GM19193 (cell line): ENCODE data around the gene METTL6.

Experiments used
- POLR2A ChIP-seq: IDR thresholded peaks from 4 replicates; pipeline ENCODE4 v1.6.1; 2011; ENCODE audit not compliant: insufficient read depth, insufficient read length; ENCODE audit errors: extremely low read depth

The METTL6 gene

DNA sequence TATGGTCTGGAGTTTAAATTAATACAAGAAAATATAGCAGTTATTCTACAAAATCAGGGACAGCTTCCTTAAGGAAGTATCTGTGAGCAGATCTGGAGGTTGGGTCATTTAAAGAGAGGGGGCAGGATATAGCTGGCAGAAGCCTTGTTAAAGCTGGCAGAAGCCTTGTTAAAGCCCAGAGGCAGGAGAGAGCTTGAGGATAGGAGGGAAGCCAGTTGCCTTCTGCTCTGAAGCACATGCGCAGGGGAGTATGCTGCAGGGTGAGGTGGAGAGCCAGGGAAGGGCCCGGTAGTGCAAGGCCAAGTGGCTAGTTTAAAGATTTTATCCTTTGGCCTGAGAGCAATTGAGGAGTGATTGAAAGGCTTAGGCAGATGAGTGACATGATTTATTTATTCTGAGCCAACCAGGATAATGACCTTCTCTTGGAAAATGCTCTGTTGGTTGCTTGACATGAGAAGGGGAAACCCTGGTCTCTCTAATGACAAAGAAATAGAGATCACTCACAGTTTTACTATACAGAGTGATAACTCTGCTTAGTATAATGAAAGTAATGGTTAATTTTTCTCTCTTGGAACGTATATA, 4.0 kb upstream of the METTL6 start:
- no peak for TF ChIP-seq POLR2A

DNA sequence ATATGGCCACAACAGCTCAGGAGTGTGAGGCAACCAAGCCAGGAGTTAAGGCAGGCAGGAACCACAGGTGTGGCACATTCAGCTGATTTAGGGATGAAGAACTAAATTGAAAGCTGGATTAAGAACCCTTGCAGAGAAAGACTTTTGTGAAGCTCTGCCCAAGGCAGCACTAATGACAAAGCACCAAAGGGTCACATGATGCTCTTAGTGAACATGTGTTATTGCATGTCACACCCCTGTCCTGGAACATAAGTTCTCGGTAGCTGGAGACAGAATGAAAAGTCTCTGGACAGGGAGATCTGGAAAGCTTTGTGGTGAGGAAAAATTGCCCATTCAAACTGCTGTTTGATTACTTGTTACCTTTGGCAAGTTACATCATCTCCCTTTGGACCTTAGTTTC, 3.3 kb upstream of the METTL6 start:
- no peak for TF ChIP-seq POLR2A

DNA sequence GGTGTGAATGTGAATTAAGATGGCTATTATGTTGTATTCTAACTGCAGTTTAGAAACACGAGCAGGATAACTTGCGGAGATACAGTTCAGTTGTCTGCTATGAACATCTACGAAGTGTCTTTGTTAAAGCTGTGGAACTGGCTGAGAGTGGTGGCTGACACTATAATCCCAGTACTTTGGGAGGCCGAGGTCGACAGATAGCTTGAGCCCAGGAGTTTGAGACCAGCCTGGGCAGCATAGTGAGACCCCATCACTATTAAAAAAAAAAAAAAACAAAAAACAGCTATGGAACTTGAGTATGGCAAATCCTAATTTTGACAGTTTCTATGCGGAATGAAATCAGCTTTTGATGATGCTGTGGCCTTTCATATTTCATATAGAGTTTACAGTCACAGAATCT, 1.7 kb upstream of the METTL6 start:
- TF ChIP-seq POLR2A: no peak

DNA sequence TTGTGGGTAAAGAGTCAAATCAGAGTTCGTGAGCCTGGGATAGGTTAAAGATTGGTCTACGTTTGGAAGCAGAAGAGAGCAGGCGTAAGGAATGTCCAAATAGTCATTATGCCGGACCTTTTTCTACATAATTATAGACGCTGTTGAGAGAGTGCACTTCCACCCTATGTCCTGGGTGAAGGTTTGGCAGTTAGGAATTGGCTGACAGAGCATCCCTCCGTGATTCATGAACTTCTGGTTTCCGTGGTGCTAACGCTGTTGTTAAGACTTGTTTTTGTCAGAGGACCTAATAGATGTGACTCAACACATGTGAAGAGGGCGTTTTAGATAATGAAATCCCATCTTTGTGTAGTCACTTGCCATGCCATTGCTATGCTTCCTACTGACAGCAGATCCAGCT, 1.2 kb upstream of the METTL6 start:
- no peak for TF ChIP-seq POLR2A

DNA sequence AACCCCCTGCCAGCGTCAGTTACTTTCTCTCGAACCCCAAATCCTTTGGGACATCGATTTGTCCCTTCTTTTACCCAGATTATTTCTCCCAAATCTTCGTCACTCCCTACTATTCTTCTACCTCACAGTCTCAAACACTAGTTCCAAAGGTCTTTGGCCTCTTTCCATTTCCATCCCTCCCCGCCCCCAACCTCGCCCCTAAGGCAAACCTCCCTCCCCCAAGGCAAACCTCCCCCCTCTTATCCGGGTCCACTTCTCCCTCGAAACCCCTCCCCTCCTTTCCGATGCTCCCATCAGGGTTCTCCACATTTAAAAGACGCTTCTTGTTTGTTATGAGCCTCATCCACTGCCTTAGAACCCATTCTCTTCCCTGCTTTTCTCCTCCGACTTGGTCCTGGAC, 637 bp upstream of the METTL6 start:
- TF ChIP-seq POLR2A: no peak

DNA sequence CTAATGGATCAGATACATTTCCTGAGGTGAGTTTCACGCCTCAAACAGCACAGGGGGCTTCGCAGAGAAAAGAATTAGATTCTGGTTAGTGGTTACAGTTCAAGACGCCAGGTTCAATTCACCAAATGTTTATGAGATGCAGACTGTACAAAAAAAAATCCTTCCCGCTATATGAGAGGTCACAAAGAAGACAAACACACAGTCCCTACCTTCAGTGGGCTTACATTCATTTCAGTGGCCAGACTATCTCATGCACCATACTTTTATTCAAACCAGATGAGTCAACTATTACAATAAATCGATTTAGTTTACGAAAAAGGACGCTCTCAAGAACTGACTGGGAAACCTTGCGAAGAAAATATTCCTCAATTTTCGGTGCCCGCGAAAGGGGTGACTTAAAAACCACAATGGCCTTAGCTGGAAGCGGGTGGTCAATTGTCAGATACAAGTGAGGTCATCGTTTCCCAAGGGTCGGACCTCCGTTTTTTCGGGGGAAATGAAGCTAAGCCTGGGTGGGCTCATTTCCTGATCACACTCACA, 695 bp downstream of the METTL6 start:
- TF ChIP-seq POLR2A: no peak

DNA sequence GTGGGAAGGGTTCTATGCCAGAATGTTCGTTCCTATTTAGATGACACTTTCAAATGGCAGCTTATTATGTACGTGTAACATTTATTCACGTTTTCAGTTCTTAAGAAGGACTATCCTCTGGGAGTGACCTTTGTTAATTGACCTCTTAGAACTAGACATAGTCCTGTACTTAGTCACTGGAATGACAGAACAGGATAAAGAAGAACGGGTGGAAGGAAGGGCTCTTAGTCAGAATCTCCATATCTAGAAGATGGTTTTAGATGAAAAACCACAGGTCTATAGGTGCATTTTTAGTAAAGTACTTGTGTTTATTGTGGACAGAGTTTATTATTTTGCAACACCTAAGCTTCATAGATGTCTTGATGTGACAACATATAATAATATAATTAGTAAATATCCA, 6.5 kb downstream of the METTL6 start:
- TF ChIP-seq POLR2A: no peak

DNA sequence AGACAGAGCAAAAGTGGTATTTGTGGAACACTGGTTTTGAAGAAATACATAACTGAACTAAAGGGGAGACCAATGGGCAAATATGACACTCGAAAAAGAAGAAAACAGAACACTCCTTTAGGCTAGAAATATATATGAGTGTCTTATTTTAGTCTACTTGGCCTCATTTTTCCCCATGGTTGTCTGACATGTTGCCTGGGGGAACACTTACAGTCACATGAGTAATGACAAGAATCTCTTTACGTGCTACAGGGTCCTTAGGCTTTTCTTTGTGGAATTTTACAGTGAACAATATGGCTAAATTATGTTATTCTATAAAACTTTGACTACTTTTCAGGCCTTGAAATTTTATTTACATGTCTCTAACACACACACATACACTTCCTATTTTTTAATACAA, 17.6 kb downstream of the METTL6 start:
- no peak for TF ChIP-seq POLR2A

DNA sequence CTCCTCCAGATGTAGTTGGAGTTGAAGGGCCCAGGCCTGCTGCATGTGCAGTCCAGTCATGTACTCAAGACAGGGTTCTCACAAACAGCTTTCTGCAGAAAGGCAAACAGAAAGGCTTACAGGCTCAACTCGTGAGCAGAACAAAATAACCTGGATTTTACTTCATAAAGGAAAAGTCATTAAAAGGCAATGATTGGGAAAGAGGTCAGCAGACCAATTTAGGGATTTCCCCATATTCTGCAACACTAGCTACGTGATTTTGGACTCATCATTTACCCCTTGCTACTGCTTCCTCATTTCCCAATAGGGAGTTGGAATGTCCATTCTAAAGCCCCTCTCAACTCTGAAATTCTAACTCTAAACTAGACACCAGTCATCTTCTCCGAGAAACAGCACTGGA, 18.1 kb downstream of the METTL6 start:
- TF ChIP-seq POLR2A: no peak

DNA sequence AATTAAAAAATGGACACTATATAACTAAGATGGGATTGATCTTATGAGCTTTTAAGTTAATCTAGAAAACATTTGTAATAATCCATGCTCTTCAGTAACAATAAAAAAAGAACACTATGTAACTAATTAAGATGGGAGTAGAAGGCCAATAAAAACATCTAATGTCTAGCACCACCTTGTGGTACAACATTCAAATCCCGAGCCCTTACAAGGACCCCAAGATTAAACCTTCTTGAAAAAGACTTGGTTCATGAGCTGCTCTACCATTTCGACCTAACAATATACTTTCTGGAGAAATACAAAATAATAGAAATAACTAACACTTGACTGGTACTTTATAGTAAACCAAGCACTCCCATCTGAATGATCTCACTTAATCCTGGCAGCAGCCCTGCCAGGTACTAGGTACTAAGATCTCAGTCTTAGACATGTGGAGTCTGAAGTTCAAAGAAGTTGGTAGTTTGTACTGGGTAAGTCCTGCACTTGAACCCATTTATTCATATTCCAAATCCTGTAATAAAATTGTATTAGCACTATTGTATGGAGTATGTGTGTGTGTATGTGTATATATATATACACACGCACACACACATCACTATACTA, 21.8 kb downstream of the METTL6 start:
- no peak for TF ChIP-seq POLR2A

DNA sequence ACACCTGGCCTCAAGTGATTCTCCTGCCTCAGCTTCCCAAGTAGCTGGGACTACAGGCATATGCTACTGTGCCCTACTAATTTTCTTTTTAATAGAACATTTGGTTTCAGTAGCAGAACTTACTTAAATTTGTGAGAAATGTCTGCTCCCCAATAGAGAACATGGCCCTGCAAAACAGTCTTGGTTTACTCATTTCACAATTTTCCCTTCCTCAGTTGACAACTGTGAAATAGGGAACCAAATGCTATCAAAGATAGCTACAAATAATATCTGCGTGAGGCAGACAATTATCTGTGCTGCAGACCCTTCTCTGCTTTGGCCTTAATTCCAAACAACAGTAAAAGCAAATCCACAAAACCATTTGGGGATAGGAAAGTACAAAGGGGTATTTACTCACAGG, 22.6 kb downstream of the METTL6 start:
- no peak for TF ChIP-seq POLR2A

DNA sequence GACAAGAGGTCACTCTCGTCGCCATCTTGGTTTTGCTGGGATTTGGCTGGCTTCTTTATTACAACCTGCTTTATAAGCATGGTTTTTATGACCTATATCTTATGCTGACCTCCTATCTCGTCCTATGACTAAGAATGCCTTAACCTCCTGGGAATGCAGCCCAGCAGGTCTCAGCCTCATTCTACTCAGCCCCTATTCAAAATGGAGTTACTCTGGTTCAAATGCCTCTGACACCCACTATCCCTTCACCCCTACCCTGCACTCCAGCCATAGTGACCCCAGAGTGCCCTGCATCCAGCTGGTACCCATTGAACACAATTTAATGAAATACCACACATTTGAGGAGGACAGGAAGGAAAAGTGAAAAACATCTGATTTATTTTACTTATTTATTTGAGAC, 23.4 kb downstream of the METTL6 start:
- no peak for TF ChIP-seq POLR2A

DNA sequence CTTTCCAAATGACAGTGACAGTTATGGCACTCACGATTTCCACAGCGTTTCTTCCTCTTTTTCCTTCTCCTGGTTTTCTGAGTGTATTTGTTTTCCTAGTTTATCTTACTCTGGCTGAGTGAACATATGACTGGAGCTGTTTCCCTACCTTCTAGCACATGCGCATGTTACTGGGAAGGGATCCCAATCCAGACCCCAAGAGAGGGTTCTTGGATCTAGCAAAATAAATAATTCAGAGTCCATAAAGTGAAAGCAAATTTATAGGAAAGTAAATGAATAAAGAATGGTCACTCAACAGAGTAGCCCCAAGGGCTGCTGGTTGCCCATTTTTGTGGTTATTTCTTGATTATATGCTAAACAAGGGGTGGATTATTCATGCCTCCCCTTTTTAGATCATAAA, 23.8 kb downstream of the METTL6 start:
- no peak for TF ChIP-seq POLR2A

DNA sequence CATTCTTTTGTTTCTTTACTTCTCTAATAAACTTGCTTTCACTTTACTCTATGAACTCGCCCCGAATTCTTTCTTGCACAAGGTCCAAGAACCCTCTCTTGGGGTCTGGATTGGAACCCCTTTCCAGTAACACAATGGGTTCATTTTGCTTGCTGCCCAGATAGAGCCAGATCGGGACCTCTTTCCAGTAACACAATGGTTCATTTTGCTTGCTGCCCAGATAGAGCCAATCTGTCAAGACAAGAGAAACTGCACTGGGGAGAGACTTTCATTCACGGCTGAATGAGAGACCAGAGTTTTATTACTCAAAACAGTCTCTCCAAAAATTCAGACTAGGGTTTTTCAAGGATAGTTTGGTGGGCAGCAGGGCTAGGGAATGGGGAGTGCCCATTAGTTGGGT, 25.4 kb downstream of the METTL6 start:
- TF ChIP-seq POLR2A: no peak

DNA sequence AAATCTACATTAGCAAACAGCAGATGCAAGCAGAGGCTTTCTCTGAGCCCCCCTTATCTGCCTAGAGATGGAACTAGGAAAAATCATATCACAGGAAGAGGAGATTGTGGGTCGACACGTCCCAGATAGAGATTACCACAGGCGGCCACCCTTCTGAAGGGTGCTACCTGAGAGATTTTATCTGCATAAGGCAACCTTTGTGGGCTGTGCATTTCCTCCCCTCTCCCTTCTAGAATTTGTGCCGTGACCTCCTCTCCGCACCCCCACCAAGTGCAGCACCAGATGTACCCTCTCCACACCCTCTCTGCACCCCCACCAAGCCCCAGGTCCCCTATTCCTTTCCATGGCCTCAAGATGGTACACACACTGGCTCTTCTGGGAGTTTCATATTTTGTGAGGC, 27.4 kb downstream of the METTL6 start:
- no peak for TF ChIP-seq POLR2A

DNA sequence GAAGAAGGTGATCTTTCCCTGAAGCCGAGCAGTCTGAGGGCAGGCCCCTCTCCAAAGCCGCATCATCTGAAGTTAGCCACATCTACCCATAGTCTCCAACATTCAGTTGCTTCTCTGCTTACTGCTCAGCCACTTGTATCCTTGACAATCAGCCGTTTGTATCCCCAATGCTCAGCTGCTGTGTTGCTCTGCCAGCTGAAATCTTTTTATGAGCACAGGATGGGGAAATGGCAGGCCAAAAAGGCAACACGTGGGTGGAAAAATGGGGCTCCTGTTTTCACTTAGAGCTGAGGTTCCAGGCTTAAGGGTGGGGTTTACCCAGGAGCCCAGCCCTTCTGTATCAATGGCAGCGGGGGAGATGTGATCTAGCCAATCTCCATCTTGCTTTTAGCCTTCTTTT, 36.3 kb downstream of the METTL6 start:
- no peak for TF ChIP-seq POLR2A

DNA sequence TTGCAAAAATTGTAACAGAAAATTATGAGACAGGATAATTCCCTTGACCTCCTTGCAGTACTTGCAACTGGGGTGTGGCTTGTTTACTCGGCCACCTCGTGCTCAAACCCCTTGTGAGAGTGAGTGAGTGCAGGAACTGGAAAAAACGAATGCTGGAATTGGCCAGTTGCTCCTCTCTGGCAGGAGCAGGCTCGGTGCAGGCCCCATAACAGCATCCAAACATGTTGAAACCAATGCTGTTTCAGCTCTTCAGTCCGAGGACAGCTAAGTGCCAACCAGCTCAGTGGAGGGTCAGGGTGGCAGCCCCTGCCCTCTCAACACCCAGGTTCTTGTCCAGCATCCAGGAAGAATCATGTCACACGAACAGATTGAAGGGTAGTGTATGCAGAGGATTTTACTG, 36.9 kb downstream of the METTL6 start:
- no peak for TF ChIP-seq POLR2A

DNA sequence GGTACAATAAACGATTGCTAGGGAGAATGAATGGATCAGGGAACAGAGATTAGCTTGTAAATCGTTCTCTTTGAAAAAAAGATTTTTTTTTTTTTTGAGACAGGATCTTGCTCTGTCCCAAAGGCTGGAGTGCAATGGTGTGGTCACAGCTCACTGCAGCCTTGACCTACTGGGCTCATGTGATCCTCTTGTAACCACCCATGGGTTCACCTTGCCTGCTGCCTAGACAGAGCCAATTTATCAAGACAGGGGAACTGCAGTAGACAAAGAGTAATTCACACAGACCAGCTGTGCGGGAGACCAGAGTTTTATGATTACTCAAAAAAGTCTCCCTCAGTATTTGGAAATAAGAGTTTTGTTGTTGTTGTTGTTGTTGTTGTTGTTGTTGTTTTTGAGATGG, 39.6 kb downstream of the METTL6 start:
- TF ChIP-seq POLR2A: no peak

DNA sequence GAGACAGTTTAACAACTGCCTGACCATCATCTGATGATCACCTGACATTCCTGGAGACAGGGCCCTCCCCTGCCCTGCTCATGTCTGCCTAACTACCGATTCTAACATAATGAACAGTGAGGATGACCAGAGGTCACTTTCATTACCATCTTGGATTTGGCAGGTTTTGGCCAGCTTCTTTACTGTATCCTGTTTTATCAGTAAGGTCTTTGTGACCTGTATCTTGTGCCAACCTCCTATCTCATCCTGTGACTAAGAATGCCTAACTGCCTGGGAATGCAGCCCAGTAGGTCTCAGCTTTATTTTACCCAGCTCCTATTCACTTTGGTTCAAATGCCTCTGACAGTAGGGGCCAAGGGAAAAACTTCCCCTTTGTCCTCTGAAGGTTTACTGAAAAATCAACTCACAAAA, 40.2 kb downstream of the METTL6 start:
- TF ChIP-seq POLR2A: no peak
